ENCODE results near the gene ODAD3. TPM values are rescaled to one million over a fixed set of nuclear protein-coding genes. Genes with fewer than 3 reads are reported as not detected.
A peak's percentile ranks its signal among the peaks of the same experiment; 100 is the strongest.
"Not testable (repeated sequence)": the region's sequence is repeated elsewhere in the genome, so short reads cannot be mapped to it uniquely, and the experiment has no call there.

ODAD3 gene
- polyA plus RNA-seq, 1 donor from 2014 or later, result 0.89 TPM

DNA sequence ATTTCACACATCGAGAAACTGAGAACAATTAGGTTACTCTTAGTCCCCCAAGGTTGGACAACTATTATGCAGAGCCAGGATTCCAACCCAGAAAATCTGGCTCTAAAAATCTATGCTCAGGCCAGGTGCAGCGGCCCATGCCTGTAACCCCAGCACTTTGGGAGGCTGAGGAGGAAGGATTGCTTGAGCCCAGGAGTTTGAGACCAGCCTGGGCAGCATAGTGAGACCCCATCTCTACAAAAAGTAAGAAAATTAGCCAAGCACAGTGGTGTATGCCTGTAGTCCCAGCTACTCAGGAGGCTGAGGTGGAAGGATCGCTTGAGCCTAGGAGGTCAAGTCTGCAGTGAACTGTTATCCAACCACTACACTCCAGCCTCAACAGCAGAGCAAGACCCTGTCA is 1.4 kb downstream of the ODAD3 start:
- Mint-ChIP-seq H3K4me3 (peak overlapping the region in 1 of 4 donors; percentile 60), H3K27ac (peak overlapping the region in 2 of 3 donors; percentile 46 to 99)
- not testable (repeated sequence) for H3K27me3 Mint-ChIP-seq

DNA sequence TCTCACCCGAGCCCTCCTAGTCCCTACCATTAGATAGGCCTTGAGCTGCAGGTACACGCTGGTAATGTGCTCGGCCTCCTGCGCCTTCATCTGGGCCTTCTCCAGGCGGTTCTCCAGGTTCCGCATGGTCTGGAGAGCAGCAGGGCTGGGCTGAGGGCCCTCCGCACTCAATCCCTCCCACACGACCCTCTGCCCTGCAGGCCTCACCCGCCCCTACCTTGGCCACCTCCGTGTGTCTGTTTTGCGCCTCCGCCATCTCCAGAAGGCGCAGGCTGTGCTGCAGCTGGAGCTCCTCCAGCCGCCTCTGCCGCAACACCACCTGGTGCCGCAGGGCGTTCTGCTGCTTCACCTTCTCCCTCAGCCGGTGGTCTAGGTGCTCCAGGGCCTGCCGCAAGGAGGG is 8.3 kb downstream of the ODAD3 start:
- peaks cover 13% of the 10 kb centered on the region for H3K27me3 Mint-ChIP-seq
- H3K4me3 Mint-ChIP-seq, result no peak overlapping the region
- no peak overlapping the region for H3K27ac Mint-ChIP-seq
- H3K9me3 Mint-ChIP-seq, result no peaks in the 10 kb centered on the region
- H3K4me1 Mint-ChIP-seq, result peaks cover 6 to 19% (median 11%) of the 10 kb centered on the region in 3 donors
- no peaks in the 10 kb centered on the region for H3K36me3 Mint-ChIP-seq

More for the DNA sequence above, 1.4 kb downstream of the ODAD3 start:
- H3K36me3 Mint-ChIP-seq, H3K9me3 Mint-ChIP-seq: not testable (repeated sequence)
- H3K4me1 Mint-ChIP-seq, result peaks cover 18 to 22% (median 20%) of the 10 kb centered on the region in 3 donors

- no peaks in the 10 kb centered on the region for H3K9me3 Mint-ChIP-seq
- H3K4me1 Mint-ChIP-seq, result peaks cover 11 to 23% (median 16%) of the 10 kb centered on the region in 3 donors
- H3K27me3 Mint-ChIP-seq, result peaks cover 20% of the 10 kb centered on the region
- H3K36me3 Mint-ChIP-seq, result no peaks in the 10 kb centered on the region
- peak overlapping the region in 1 of 3 donors; percentile 36 for H3K27ac Mint-ChIP-seq
- H3K4me3 Mint-ChIP-seq, result no peak overlapping the region
Measured at GRCh38 chr19:11425719-11426457, 9.0 kb downstream of the ODAD3 start.

DNA sequence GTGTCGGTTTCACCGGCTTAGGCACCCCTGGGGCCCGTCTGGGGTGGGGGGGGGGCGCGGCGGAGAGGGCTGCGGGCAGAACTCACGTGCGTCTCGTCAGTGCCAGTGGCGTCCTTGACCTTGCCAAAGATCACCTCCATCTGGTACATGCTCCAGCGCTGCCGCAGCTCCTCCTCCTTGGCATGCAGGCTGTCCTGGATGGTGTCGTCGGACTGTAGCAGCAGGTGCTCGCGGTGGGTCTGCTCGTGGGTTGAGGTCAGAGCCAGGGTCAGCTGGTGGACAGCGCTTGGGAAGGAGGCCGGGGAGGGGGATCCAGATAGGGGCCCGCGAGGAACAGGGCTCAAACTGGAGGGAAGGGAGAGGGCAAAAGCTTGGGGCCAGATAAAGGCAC is 11.1 kb downstream of the ODAD3 start:
- peaks cover 28% of the 10 kb centered on the region for H3K27me3 Mint-ChIP-seq
- no peaks in the 10 kb centered on the region for H3K9me3 Mint-ChIP-seq
- no peaks in the 10 kb centered on the region for H3K36me3 Mint-ChIP-seq
- H3K4me3 Mint-ChIP-seq, result no peak overlapping the region
- peaks cover 18 to 27% (median 22%) of the 10 kb centered on the region in 3 donors for H3K4me1 Mint-ChIP-seq
- H3K27ac Mint-ChIP-seq, result peak overlapping the region in 2 of 3 donors; percentile 6 to 78

- H3K27ac Mint-ChIP-seq, result peak overlapping the region in 2 of 3 donors; percentile 86 to 94
- H3K4me3 Mint-ChIP-seq, result peak overlapping the region; percentile 8 to 92 (median 88)
- peaks cover 32% of the 10 kb centered on the region for H3K27me3 Mint-ChIP-seq
- H3K9me3 Mint-ChIP-seq, result no peaks in the 10 kb centered on the region
- peaks cover 18 to 28% (median 23%) of the 10 kb centered on the region in 3 donors for H3K4me1 Mint-ChIP-seq
- H3K36me3 Mint-ChIP-seq, result no peaks in the 10 kb centered on the region
Measured at GRCh38 chr19:11423164-11423790, 11.6 kb downstream of the ODAD3 start.

- H3K4me1 Mint-ChIP-seq, result peaks cover 20 to 28% (median 25%) of the 10 kb centered on the region in 3 donors
- peak overlapping the region; percentile 83 to 97 (median 94) for H3K27ac Mint-ChIP-seq
- no peaks in the 10 kb centered on the region for H3K9me3 Mint-ChIP-seq
- no peaks in the 10 kb centered on the region for H3K36me3 Mint-ChIP-seq
- H3K27me3 Mint-ChIP-seq, result peaks cover 35% of the 10 kb centered on the region
- H3K4me3 Mint-ChIP-seq, result peak overlapping the region; percentile 81 to 92 (median 88)
Measured at GRCh38 chr19:11422163-11423065, 12.5 kb downstream of the ODAD3 start.

DNA sequence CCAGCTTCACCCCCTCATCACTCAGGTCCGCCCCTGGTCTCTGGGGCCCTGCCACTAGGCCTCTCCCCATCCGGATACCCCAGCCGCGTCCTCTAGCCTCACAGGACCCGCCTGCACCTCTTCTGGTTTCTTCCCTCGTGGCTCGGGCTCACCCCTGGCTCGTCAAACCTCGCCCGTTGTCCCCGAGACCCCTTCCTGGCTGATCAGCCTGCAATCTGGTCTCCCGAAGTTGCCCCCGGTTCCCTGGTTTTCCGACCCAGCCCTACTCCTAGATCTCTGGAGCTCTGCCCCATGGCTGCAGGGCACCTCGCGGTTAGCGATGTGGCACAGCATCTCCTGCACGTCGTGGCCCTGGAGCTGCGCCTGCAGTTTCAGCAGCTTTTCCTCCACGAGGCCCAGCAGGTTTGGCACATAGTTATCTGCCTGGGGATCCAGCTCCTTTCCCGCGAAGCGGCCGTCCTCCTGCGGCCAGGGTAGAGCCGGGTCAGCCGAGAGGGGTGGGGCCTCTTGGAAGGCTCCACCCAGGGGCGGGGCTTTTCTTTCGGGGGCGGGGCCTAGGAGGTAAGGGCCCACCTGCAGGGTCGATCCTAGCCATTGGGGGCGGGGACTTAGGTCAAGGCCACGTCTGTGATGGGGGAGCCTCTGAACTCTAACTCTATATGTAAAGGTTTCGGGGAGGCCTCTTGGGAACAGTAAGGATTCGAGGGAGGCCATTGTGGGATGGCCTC is 13.4 kb downstream of the ODAD3 start:
- Mint-ChIP-seq H3K9me3 (no peaks in the 10 kb centered on the region), H3K27ac (peak overlapping the region; percentile 83 to 97 (median 94)), H3K4me1 (peaks cover 20 to 28% (median 25%) of the 10 kb centered on the region in 3 donors), H3K36me3 (no peaks in the 10 kb centered on the region), H3K27me3 (peaks cover 35% of the 10 kb centered on the region), H3K4me3 (peak overlapping the region; percentile 81 to 92 (median 88))

DNA sequence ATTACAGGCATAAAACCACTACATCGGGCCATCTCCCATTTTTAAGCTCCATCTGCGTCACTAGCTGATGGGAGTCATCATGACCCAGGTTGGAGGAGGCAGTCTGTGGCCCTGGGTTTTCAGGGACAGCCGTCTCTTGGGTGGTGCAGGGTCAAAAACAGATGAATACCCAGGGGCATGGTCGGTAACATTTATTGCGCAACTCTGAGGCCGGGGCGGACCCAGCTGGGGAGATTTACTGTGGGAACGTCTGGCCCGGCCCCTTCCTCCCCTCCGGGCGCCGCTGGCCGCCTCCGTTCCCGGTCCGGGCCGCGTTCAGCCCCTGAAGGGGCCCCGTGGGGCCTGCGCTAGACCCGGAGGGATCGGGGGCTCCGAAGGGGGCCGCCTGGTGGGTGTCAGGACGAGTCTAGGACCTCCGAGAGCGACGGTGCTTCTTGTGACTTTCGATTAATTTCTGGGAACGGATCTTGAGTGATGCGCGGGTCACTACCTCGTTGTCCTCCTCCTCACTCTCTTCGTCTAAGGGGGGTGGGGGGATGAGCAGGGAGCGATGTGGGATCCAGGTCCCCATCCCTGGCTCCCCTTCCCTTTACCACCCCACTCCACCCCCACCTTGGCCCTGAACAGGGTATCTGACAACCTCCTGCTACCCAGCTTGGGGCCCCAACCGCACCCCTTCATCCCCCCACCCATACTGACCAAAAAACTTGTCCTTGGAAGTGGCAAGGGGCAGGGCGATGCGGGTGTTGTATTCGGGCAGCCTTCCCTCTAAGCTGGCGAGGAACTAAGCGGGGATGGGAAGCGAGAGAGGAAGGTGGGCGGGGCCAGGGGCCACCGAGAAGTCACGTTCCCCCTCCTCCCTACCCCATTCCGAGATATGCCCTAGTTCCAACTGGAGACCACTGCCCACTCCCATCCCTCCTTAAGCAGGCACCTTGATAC is 14.2 kb downstream of the ODAD3 start:
- Mint-ChIP-seq H3K27ac (peak overlapping the region in 2 of 3 donors; percentile 94 to 97), H3K4me1 (peaks cover 20 to 28% (median 25%) of the 10 kb centered on the region in 3 donors)

GRCh38 chr19:11418549-11419506 is 16.1 kb downstream of the ODAD3 start, which contains the start of gene RGL3:
TSS of gene RGL3 (minus strand) at chr19:11419314. CDS start at chr19:11419278, 36 bp downstream.
- Mint-ChIP-seq H3K9me3 (no peaks in the 10 kb centered on the region), H3K27ac (peak within 1 kb of the TSS; percentile 80 to 97 (median 85)), H3K4me1 (peaks cover 20 to 28% (median 24%) of the 10 kb centered on the region in 3 donors), H3K36me3 (no peaks in the 10 kb centered on the region), H3K27me3 (peaks cover 35% of the 10 kb centered on the region), H3K4me3 (peak within 1 kb of the TSS; percentile 70 to 94 (median 88))

More for the DNA sequence above, 14.2 kb downstream of the ODAD3 start:
- H3K9me3 Mint-ChIP-seq, result no peaks in the 10 kb centered on the region
- peaks cover 35% of the 10 kb centered on the region for H3K27me3 Mint-ChIP-seq
- H3K36me3 Mint-ChIP-seq, result no peaks in the 10 kb centered on the region
- H3K4me3 Mint-ChIP-seq, result peak overlapping the region; percentile 81 to 92 (median 88)

DNA sequence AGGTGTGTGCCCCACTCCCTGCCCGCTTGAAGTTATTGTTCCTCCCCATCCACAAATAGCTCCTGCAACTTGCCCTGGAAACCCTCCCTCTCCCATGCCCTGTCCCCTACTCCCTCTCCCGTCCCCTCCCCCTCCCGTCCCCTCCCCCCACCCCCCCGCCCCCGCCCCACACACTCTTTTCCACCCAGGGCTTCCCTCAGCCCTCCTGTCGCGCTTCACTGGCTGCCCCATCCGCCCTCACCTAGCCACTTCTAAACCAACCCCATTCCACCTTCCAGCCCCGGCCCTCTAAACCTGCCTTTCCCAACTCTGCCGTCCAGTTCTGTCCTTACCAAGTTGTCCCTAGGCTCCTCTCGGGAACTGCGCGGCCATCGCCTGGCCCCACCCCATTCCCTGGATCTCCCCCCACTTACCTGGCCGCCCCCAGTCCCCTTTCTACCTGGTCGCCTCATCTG is 16.8 kb downstream of the ODAD3 start:
- Mint-ChIP-seq H3K4me1 (peaks cover 18 to 21% (median 20%) of the 10 kb centered on the region in 3 donors), H3K4me3 (peak overlapping the region; percentile 70 to 94 (median 79))

DNA sequence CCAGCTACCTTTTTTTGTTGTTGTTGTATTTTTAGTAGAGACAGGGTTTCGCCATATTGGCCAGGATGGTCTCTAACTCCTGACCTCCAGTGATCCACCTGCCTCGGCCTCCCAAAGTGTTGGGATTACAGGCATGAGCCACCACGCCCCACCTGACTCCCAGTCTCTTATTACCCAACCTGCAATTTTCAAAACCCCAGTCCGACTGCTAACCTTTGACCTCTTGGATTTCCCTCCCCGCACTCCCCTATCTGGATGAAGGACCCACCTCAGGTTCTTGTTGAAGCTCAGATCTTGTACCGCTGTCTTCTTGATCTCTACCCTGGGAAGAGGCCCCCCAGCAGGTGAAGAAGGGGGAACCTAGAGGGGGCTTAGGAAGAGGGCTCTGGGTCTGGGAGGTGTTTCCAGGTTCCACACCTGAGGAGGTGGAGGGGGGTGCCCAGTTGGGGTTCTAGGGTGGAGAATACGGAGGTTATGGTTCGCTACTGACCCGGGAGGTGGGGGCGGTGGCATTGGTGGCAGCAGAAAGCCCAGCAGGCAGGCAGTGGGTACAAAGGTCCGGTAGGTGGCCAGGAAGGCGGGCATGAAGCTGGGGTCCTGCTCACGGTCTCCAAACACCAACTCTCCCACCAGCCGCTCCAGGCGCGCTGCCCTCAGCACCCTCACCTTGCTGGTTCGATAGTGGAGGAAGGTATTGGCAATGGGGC is 18.4 kb downstream of the ODAD3 start:
- Mint-ChIP-seq H3K9me3 (no peaks in the 10 kb centered on the region), H3K27me3 (peaks cover 24% of the 10 kb centered on the region), H3K4me3 (no peak overlapping the region)

More for the DNA sequence above, 16.8 kb downstream of the ODAD3 start:
- H3K27ac Mint-ChIP-seq, result peak overlapping the region in 2 of 3 donors; percentile 67 to 85
- H3K27me3 Mint-ChIP-seq, result peaks cover 30% of the 10 kb centered on the region
- no peaks in the 10 kb centered on the region for H3K9me3 Mint-ChIP-seq
- H3K36me3 Mint-ChIP-seq, result no peaks in the 10 kb centered on the region

GRCh38 chr19:11414544-11414943 is 20.4 kb downstream of the ODAD3 start:
- no peak overlapping the region for H3K4me3 Mint-ChIP-seq
- H3K27ac Mint-ChIP-seq, result no peak overlapping the region
- peaks cover 21% of the 10 kb centered on the region for H3K27me3 Mint-ChIP-seq
- H3K4me1 Mint-ChIP-seq, result peaks cover 5 to 6% (median 6%) of the 10 kb centered on the region in 3 donors
- H3K36me3 Mint-ChIP-seq, result no peaks in the 10 kb centered on the region
- no peaks in the 10 kb centered on the region for H3K9me3 Mint-ChIP-seq

More for the DNA sequence above, 18.4 kb downstream of the ODAD3 start:
- H3K4me1 Mint-ChIP-seq, result peaks cover 7 to 14% (median 13%) of the 10 kb centered on the region in 3 donors
- no peaks in the 10 kb centered on the region for H3K36me3 Mint-ChIP-seq
- peak overlapping the region in 1 of 3 donors; percentile 63 for H3K27ac Mint-ChIP-seq
